Measurements from ENCODE around the gene PPA2. TPM values are rescaled to one million over a fixed set of nuclear protein-coding genes. Genes with fewer than 3 reads are reported as not detected.

Gene PPA2
- total RNA-seq (51.5 and 53.3 TPM in 2 replicates), polyA plus RNA-seq (26.9 and 53.0 TPM in 2 replicates), polyA minus RNA-seq (56.2 and 72.7 TPM in 2 replicates)
- total RNA-seq (2013): 74.7 TPM

- POLR2A ChIA-PET: interaction anchor here (1.5 to 1.8 kb wide), 2 partner anchors 327 to 333 kb away, joined by 4 to 18 read pairs; partner anchors contain the start of gene TET2
- no peaks in the 10 kb centered on the region for H3K9me3 ChIP-seq (ENCODE audit: control extremely low read depth in 1 of 3, control insufficient read depth in 2 of 3, insufficient read depth in 1 of 3, low read length in 2 of 3)
- Mint-ChIP-seq H3K4me3 (peak within 1 kb of the TSS; percentile 98), H3K27me3 (no peaks in the 10 kb centered on the region), H3K27ac (peak within 1 kb of the TSS; percentile 99), H3K9me3 (ENCODE audit: insufficient read depth) (no peaks in the 10 kb centered on the region), H3K4me1 (peaks cover 36% of the 10 kb centered on the region)
- CTCF ChIA-PET: interaction anchor here (0.6 to 3.5 kb wide), 34 partner anchors 9 to 776 kb away, joined by 3 to 47 read pairs (median 4); partner anchors contain the start of gene TET2
- peak within 1 kb of the TSS; percentile 90 for H2AFZ ChIP-seq (ENCODE audit: insufficient read depth, low read depth, low read length, poor library complexity, severe bottlenecking)
- intact Hi-C loops (cut with micrococcal nuclease): loop anchor here (1.0 to 5.0 kb wide), 3 partner anchors 235 to 731 kb away; partner anchors contain the start of genes GSTCD, INTS12 and TET2
- peak; percentile 93 for DNase-seq
- no peaks in the 10 kb centered on the region for H3K36me3 ChIP-seq (replicated peaks in 1 of 2; ENCODE audit: control extremely low read depth in 1 of 2, control insufficient read depth in 1 of 2, extremely low read depth in 1 of 2, insufficient read depth in 2 of 2, low read length in 1 of 2)
- TF ChIP-seq, protein P1, sequence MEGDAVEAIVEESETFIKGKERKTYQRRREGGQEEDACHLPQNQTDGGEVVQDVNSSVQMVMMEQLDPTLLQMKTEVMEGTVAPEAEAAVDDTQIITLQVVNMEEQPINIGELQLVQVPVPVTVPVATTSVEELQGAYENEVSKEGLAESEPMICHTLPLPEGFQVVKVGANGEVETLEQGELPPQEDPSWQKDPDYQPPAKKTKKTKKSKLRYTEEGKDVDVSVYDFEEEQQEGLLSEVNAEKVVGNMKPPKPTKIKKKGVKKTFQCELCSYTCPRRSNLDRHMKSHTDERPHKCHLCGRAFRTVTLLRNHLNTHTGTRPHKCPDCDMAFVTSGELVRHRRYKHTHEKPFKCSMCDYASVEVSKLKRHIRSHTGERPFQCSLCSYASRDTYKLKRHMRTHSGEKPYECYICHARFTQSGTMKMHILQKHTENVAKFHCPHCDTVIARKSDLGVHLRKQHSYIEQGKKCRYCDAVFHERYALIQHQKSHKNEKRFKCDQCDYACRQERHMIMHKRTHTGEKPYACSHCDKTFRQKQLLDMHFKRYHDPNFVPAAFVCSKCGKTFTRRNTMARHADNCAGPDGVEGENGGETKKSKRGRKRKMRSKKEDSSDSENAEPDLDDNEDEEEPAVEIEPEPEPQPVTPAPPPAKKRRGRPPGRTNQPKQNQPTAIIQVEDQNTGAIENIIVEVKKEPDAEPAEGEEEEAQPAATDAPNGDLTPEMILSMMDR (IDR thresholded peaks at IDR 0.05): no peak
- TF ChIP-seq EZH2 (IDR thresholded peaks at IDR 0.05; ENCODE audit: borderline replicate concordance, insufficient read depth, low read depth, low read length, poor library complexity, severe bottlenecking): no peak
- peak within 1 kb of the TSS; percentile 98 to 99 for H3K27ac ChIP-seq (ENCODE audit: low read length in 2 of 2)
- peak; percentile 86 for ATAC-seq (ENCODE audit: low read depth)
- H3K9ac ChIP-seq (ENCODE audit: low read length): peak within 1 kb of the TSS; percentile 99
- under 1% methylated on average over 67 of the region's 72 CpGs for WGBS (ENCODE audit: insufficient coverage)
- H3K79me2 ChIP-seq (ENCODE audit: control insufficient read depth, insufficient read depth, low read length): peaks cover 39% of the 10 kb centered on the region
- H3K4me2 ChIP-seq (replicated peaks; ENCODE audit: low read depth, low read length, poor library complexity, severe bottlenecking): peak within 1 kb of the TSS; percentile 79
- peaks cover 0 to 4% (median 0%) of the 10 kb centered on the region in 4 experiments for H3K27me3 ChIP-seq (replicated peaks in 1 of 4; ENCODE audit: control extremely low read depth in 1 of 4, control insufficient read depth in 3 of 4, insufficient read depth in 4 of 4, low read length in 3 of 4)
- H3K4me3 ChIP-seq (ENCODE audit: control extremely low read depth in 1 of 5, extremely low read depth in 1 of 5, insufficient read depth in 1 of 5, low read depth in 2 of 5, low read length in 4 of 5): peak within 1 kb of the TSS; percentile 70 to 97 (median 92)
- H4K20me1 ChIP-seq (ENCODE audit: control insufficient read depth, insufficient read depth, low read length, poor library complexity, severe bottlenecking): peaks cover 26% of the 10 kb centered on the region
- H3K4me1 ChIP-seq (ENCODE audit: control insufficient read depth in 2 of 2, insufficient read depth in 2 of 2, low read length in 2 of 2): peaks cover 17 to 23% of the 10 kb centered on the region in 2 donors
Observed at GRCh38 chr4:105473324-105474098, at the start of gene PPA2. PPA2 (minus strand) TSS chr4:105474062; CDS start chr4:105474050, 12 bp downstream.

All from B cell (primary cell).